PC-3 (cell line): ENCODE data around the gene CHTF8.

Experiments used
- CTCF ChIP-seq: fragments of 300-600 bp; sonication (generic); conservative IDR thresholded peaks from 2 replicates; pipeline ENCODE4 v1.5.1; 2017; ENCODE audit warnings: antibody characterized with exemption, low read depth, mild to moderate bottlenecking, low read length
- EZH2 ChIP-seq: fragments of 300-600 bp; sonication (generic); IDR thresholded peaks from one replicate; pipeline ENCODE4 v1.6.1; 2017; ENCODE audit warnings: antibody characterized with exemption, mild to moderate bottlenecking, low read length; ENCODE audit not compliant: unreplicated experiment
- EZH2phosphoT487 ChIP-seq: fragments of 300-600 bp; sonication (generic); IDR thresholded peaks from 2 replicates; pipeline ENCODE4 v1.6.1; 2018; ENCODE audit warnings: mild to moderate bottlenecking, antibody characterized with exemption, low read length, borderline replicate concordance

GRCh38 chr16:69100071-69100691, 32.2 kb downstream of the CHTF8 start:
- no peak for TF ChIP-seq CTCF
- no peak for TF ChIP-seq EZH2phosphoT487
- TF ChIP-seq EZH2, result no peak
